Neuronal stem cell (in vitro differentiated cells): ENCODE data around the gene GADD45GIP1.
A peak's percentile ranks its signal among the peaks of the same experiment; 100 is the strongest.

Source experiments
- DNase-seq: peaks from one replicate; pipeline ENCODE4 v3.0.0-alpha.2; 2013; ENCODE audit warnings: low spot score
- H2AFZ ChIP-seq: one replicate; pipeline ENCODE4 v1.6.1; 2013; ENCODE audit warnings: mild to moderate bottlenecking, low read length, inconsistent platforms
- H2AK5ac ChIP-seq: 2 replicates; pipeline ENCODE4 v1.6.1; 2013; ENCODE audit warnings: low read depth, mild to moderate bottlenecking, inconsistent platforms, low read length, moderate library complexity, mixed read lengths
- H2BK120ac ChIP-seq: 2 replicates; pipeline ENCODE4 v1.6.1; 2013; ENCODE audit warnings: low read depth, mild to moderate bottlenecking, inconsistent platforms, low read length, moderate library complexity, mixed read lengths
- H2BK12ac ChIP-seq: one replicate; pipeline ENCODE4 v1.6.1; 2013; ENCODE audit warnings: low read length, inconsistent platforms
- H2BK15ac ChIP-seq: 2 replicates; pipeline ENCODE4 v1.6.1; 2013; ENCODE audit warnings: mild to moderate bottlenecking, low read length, inconsistent platforms, mixed read lengths
- H2BK5ac ChIP-seq: one replicate; pipeline ENCODE4 v1.6.1; 2013; ENCODE audit warnings: inconsistent platforms, mild to moderate bottlenecking, low read length, moderate library complexity
- H3K14ac ChIP-seq: one replicate; pipeline ENCODE4 v1.6.1; 2013; ENCODE audit warnings: low read length, inconsistent platforms
- H3K18ac ChIP-seq: 2 replicates; pipeline ENCODE4 v1.6.1; 2013; ENCODE audit warnings: low read length, inconsistent platforms
- H3K23ac ChIP-seq: 2 replicates; pipeline ENCODE4 v1.6.1; 2013; ENCODE audit warnings: low read depth, mild to moderate bottlenecking, mixed read lengths, low read length, inconsistent platforms; ENCODE audit not compliant: poor library complexity
- H3K27ac ChIP-seq: replicated peaks from 3 replicates; pipeline ENCODE4 v1.5.1; 2013; ENCODE audit warnings: low read length, inconsistent platforms
- H3K27me3 ChIP-seq, 3 experiments: 2 replicates each; pipeline ENCODE4 v1.6.1; 2013; ENCODE audit warnings: low read length in 3 of 3, mild to moderate bottlenecking in 2 of 3, inconsistent platforms in 1 of 3, low read depth in 1 of 3, mixed read lengths in 1 of 3, moderate library complexity in 1 of 3; ENCODE audit not compliant: control insufficient read depth in 3 of 3, insufficient read depth in 3 of 3
- H3K36me3 ChIP-seq, 2 donors: replicated peaks in 1 of 2; 2 replicates each; pipeline ENCODE4 v1.6.1; 2013; ENCODE audit warnings: low read length in 2 of 2; ENCODE audit not compliant: control insufficient read depth in 2 of 2, insufficient read depth in 2 of 2
- H3K4ac ChIP-seq: 2 replicates; pipeline ENCODE4 v1.6.1; 2013; ENCODE audit warnings: inconsistent platforms, mild to moderate bottlenecking, low read length, moderate library complexity
- H3K4me1 ChIP-seq, 2 donors: 1 replicate in 1 of 2; 2 replicates in 1 of 2; pipeline ENCODE4 v1.6.1; 2013; ENCODE audit warnings: low read length in 2 of 2, low read depth in 1 of 2; ENCODE audit not compliant: control insufficient read depth in 2 of 2, insufficient read depth in 1 of 2
- H3K4me2 ChIP-seq: one replicate; pipeline ENCODE4 v1.6.1; 2013; ENCODE audit warnings: mild to moderate bottlenecking, low read length, inconsistent platforms; ENCODE audit not compliant: insufficient read depth, poor library complexity, severe bottlenecking
- H3K4me3 ChIP-seq, 2 donors: 2 replicates each; pipeline ENCODE4 v1.5.1; 2013; ENCODE audit warnings: low read length in 2 of 2, mild to moderate bottlenecking in 2 of 2, inconsistent platforms in 1 of 2, moderate library complexity in 1 of 2
- H3K79me1 ChIP-seq: one replicate; pipeline ENCODE4 v1.6.1; 2013; ENCODE audit warnings: low read depth, mild to moderate bottlenecking, inconsistent platforms, low read length, moderate library complexity
- H3K9ac ChIP-seq: one replicate; pipeline ENCODE4 v1.6.1; 2013; ENCODE audit warnings: mild to moderate bottlenecking, low read depth, low read length, inconsistent platforms; ENCODE audit not compliant: poor library complexity
- H3K9me3 ChIP-seq, 2 donors: replicated peaks in 1 of 2; 2 replicates each; pipeline versions ENCODE3 to v1.6.1; 2013; ENCODE audit warnings: low read length in 2 of 2, mild to moderate bottlenecking in 2 of 2, inconsistent platforms in 1 of 2, low read depth in 1 of 2, mixed read lengths in 1 of 2, moderate library complexity in 1 of 2; ENCODE audit not compliant: control insufficient read depth in 2 of 2, insufficient read depth in 1 of 2
- H4K8ac ChIP-seq: one replicate; pipeline ENCODE4 v1.6.1; 2013; ENCODE audit warnings: low read depth, mild to moderate bottlenecking, inconsistent platforms, low read length, moderate library complexity
- H4K91ac ChIP-seq: one replicate; pipeline ENCODE4 v1.6.1; 2013; ENCODE audit warnings: low read length, low read depth, mild to moderate bottlenecking, inconsistent platforms; ENCODE audit not compliant: poor library complexity
- WGBS, 2 donors: extraction: QIAGEN DNeasy Blood & Tissue Kit; methylation state at CpG; one replicate each; pipeline ENCODE4 v1.1.7; 2013; ENCODE audit warnings: missing lambda C conversion rate in 2 of 2, mixed read lengths in 1 of 2; ENCODE audit not compliant: insufficient read length in 2 of 2, insufficient replicate concordance in 1 of 2; ENCODE audit errors: extremely low coverage in 2 of 2; 5-methylcytosine and 5-hydroxymethylcytosine counted together

GADD45GIP1 gene

GRCh38 chr19:12987781-12988180 lies 30.8 kb upstream of the GADD45GIP1 start:
- H3K36me3 ChIP-seq = no peaks in the 10 kb centered on the region
- no peak overlapping the region for H3K4ac ChIP-seq
- peak overlapping the region; percentile 63 for H3K9ac ChIP-seq
- H3K4me1 ChIP-seq = peaks cover 3 to 19% of the 10 kb centered on the region in 2 donors
- peak overlapping the region; percentile 9 for H4K91ac ChIP-seq
- no peak overlapping the region for H2BK15ac ChIP-seq
- H3K27me3 ChIP-seq = peaks cover 0 to 84% (median 63%) of the 10 kb centered on the region in 3 experiments
- no CpG with 5 or more reads among the region's 10 CpGs for WGBS, 2 donors
- peak overlapping the region; percentile 25 for H3K23ac ChIP-seq
- peak overlapping the region in 1 of 2 donors; percentile 37 for H3K4me3 ChIP-seq
- H2AK5ac ChIP-seq = peak overlapping the region; percentile 78
- H2BK5ac ChIP-seq = no peak overlapping the region
- H3K14ac ChIP-seq = no peak overlapping the region
- H3K4me2 ChIP-seq = no peak overlapping the region
- H3K18ac ChIP-seq = peak overlapping the region; percentile 60
- H3K79me1 ChIP-seq = no peaks in the 10 kb centered on the region
- H4K8ac ChIP-seq = no peak overlapping the region
- no peak overlapping the region for H2BK12ac ChIP-seq
- H3K9me3 ChIP-seq = peaks cover 0 to 10% of the 10 kb centered on the region in 2 donors
- H2BK120ac ChIP-seq = no peak overlapping the region
- no peak overlapping the region for H3K27ac ChIP-seq
- no peak overlapping the region for H2AFZ ChIP-seq
- no peak for DNase-seq

GRCh38 chr19:12987190-12987589 lies 30.2 kb upstream of the GADD45GIP1 start:
- no peak overlapping the region for H4K8ac ChIP-seq
- no peak overlapping the region for H2AFZ ChIP-seq
- H2AK5ac ChIP-seq = no peak overlapping the region
- H2BK5ac ChIP-seq = no peak overlapping the region
- H3K9ac ChIP-seq = no peak overlapping the region
- no CpG with 5 or more reads among the region's 3 CpGs for WGBS, 2 donors
- no peak overlapping the region for H2BK120ac ChIP-seq
- H3K23ac ChIP-seq = no peak overlapping the region
- H3K4ac ChIP-seq = no peak overlapping the region
- no peaks in the 10 kb centered on the region for H3K36me3 ChIP-seq
- no peak overlapping the region for H3K4me2 ChIP-seq
- no peak overlapping the region for H3K14ac ChIP-seq
- no peak overlapping the region for H2BK15ac ChIP-seq
- peaks cover 3 to 19% of the 10 kb centered on the region in 2 donors for H3K4me1 ChIP-seq
- DNase-seq = no peak
- no peak overlapping the region for H3K18ac ChIP-seq
- no peak overlapping the region for H3K4me3 ChIP-seq
- no peak overlapping the region for H4K91ac ChIP-seq
- peaks cover 0 to 10% of the 10 kb centered on the region in 2 donors for H3K9me3 ChIP-seq
- no peak overlapping the region for H3K27ac ChIP-seq
- H3K27me3 ChIP-seq = peaks cover 0 to 86% (median 67%) of the 10 kb centered on the region in 3 experiments
- no peaks in the 10 kb centered on the region for H3K79me1 ChIP-seq
- H2BK12ac ChIP-seq = no peak overlapping the region

- Histone ChIP-seq H4K91ac (no peak overlapping the region), H2AFZ (no peak overlapping the region), H3K9me3 (peaks cover 0 to 10% of the 10 kb centered on the region in 2 donors), H3K4me1 (peaks cover 3 to 19% of the 10 kb centered on the region in 2 donors), H3K23ac (no peak overlapping the region), H3K18ac (no peak overlapping the region), H3K4me3 (no peak overlapping the region), H3K9ac (no peak overlapping the region), H3K4ac (no peak overlapping the region), H2AK5ac (no peak overlapping the region), H4K8ac (no peak overlapping the region), H2BK120ac (no peak overlapping the region), H3K79me1 (no peaks in the 10 kb centered on the region), H2BK15ac (no peak overlapping the region), H3K14ac (no peak overlapping the region), H3K27ac (no peak overlapping the region), H3K4me2 (no peak overlapping the region), H2BK5ac (no peak overlapping the region), H3K27me3 (peaks cover 0 to 87% (median 67%) of the 10 kb centered on the region in 3 experiments), H2BK12ac (no peak overlapping the region), H3K36me3 (no peaks in the 10 kb centered on the region)
- no CpG with 5 or more reads among the region's 12 CpGs for WGBS, 2 donors
- no peak for DNase-seq
These were observed 29.7 kb upstream of the GADD45GIP1 start for GRCh38 chr19:12986726-12987125.

- Histone ChIP-seq H3K27ac (no peak overlapping the region), H3K27me3 (peaks cover 0 to 80% (median 56%) of the 10 kb centered on the region in 3 experiments), H2BK5ac (peak overlapping the region; percentile 87), H3K4me1 (peaks cover 3 to 15% of the 10 kb centered on the region in 2 donors), H3K4me3 (peak overlapping the region in 1 of 2 donors; percentile 43), H3K4ac (peak overlapping the region; percentile 53), H3K18ac (peak overlapping the region; percentile 92), H2AFZ (no peak overlapping the region), H2AK5ac (peak overlapping the region; percentile 76), H3K79me1 (no peaks in the 10 kb centered on the region), H2BK15ac (no peak overlapping the region), H3K14ac (no peak overlapping the region), H3K36me3 (no peaks in the 10 kb centered on the region), H3K23ac (peak overlapping the region; percentile 29), H4K91ac (peak overlapping the region; percentile 68), H3K9me3 (peaks cover 0 to 7% of the 10 kb centered on the region in 2 donors), H3K4me2 (no peak overlapping the region), H4K8ac (peak overlapping the region; percentile 56), H3K9ac (peak overlapping the region; percentile 80), H2BK12ac (peak overlapping the region; percentile 84), H2BK120ac (peak overlapping the region; percentile 97)
- no CpG with 5 or more reads among the region's 16 CpGs for WGBS, 2 donors
- no peak for DNase-seq
These were observed 28.2 kb upstream of the GADD45GIP1 start for GRCh38 chr19:12985049-12985776.
